MM.1S (cell line): ENCODE results near the gene DCAF15.

Source experiments
- DNase-seq: peaks from one replicate; pipeline ENCODE4 v3.0.0-alpha.2; 2015
- H2AFZ ChIP-seq: fragments of 300-600 bp; sonication (generic); 2 replicates; pipeline ENCODE4 v1.6.0; 2016; ENCODE audit warnings: antibody characterized with exemption, low read length
- H3F3A ChIP-seq: fragments of 300-600 bp; sonication (generic); 2 replicates; pipeline ENCODE4 v1.6.1; 2016; ENCODE audit warnings: mild to moderate bottlenecking, antibody characterized with exemption, low read length, moderate library complexity, mixed read lengths; ENCODE audit not compliant: insufficient read depth
- H3K27ac ChIP-seq: fragments of 300-600 bp; sonication (generic); 2 replicates; pipeline ENCODE4 v1.5.1; 2016; ENCODE audit warnings: mild to moderate bottlenecking, low read length
- H3K27me3 ChIP-seq: fragments of 300-600 bp; sonication (generic); replicated peaks from 2 replicates; pipeline ENCODE4 v1.6.0; 2016; ENCODE audit warnings: low read length; ENCODE audit not compliant: insufficient read depth
- H3K36me3 ChIP-seq: fragments of 300-600 bp; sonication (generic); replicated peaks from 2 replicates; pipeline ENCODE4 v1.6.1; 2016; ENCODE audit warnings: mild to moderate bottlenecking, low read length, mixed read lengths; ENCODE audit not compliant: insufficient read depth
- H3K4me1 ChIP-seq: fragments of 300-600 bp; sonication (generic); 2 replicates; pipeline ENCODE4 v1.6.1; 2016; ENCODE audit warnings: low read length, mixed read lengths
- H3K4me2 ChIP-seq: fragments of 300-600 bp; sonication (generic); 2 replicates; pipeline ENCODE4 v1.6.0; 2016; ENCODE audit warnings: low read depth, low read length
- H3K4me3 ChIP-seq: fragments of 300-600 bp; sonication (generic); 2 replicates; pipeline ENCODE4 v1.5.1; 2016; ENCODE audit warnings: low read length, mixed read lengths
- H3K79me2 ChIP-seq: fragments of 300-600 bp; sonication (generic); 2 replicates; pipeline ENCODE4 v1.6.1; 2016; ENCODE audit warnings: mixed run types, low read length, mixed read lengths
- H3K9ac ChIP-seq: fragments of 300-600 bp; sonication (generic); 2 replicates; pipeline ENCODE4 v1.6.1; 2016; ENCODE audit warnings: low read length, mixed read lengths
- H3K9me2 ChIP-seq: fragments of 300-600 bp; sonication (generic); replicated peaks from 2 replicates; pipeline ENCODE4 v1.6.1; 2016; ENCODE audit warnings: mild to moderate bottlenecking, low read length, mixed read lengths; ENCODE audit not compliant: insufficient read depth
- H3K9me3 ChIP-seq: fragments of 300-600 bp; sonication (generic); replicated peaks from 2 replicates; pipeline ENCODE4 v1.6.1; 2016; ENCODE audit warnings: mild to moderate bottlenecking, low read length, mixed read lengths; ENCODE audit not compliant: insufficient read depth
- H4K20me1 ChIP-seq: fragments of 300-600 bp; sonication (generic); 2 replicates; pipeline ENCODE4 v1.6.1; 2016; ENCODE audit warnings: mild to moderate bottlenecking, low read length, moderate library complexity, mixed read lengths; ENCODE audit not compliant: insufficient read depth
- CTCF ChIP-seq: fragments of 300-600 bp; sonication (generic); IDR thresholded peaks from 2 replicates; pipeline ENCODE4 v1.5.1; 2016; ENCODE audit warnings: antibody characterized with exemption, low read length, mixed read lengths
- EZH2 ChIP-seq: fragments of 300-600 bp; sonication (generic); optimal IDR thresholded peaks from 2 replicates; pipeline ENCODE3; 2017; ENCODE audit warnings: low read depth, mild to moderate bottlenecking, antibody characterized with exemption, low read length, mixed read lengths
- EZH2phosphoT487 ChIP-seq: fragments of 300-600 bp; sonication (generic); IDR thresholded peaks from 2 replicates; pipeline ENCODE4 v1.6.1; 2018; ENCODE audit warnings: antibody characterized with exemption, low read length

DCAF15 gene

DNA sequence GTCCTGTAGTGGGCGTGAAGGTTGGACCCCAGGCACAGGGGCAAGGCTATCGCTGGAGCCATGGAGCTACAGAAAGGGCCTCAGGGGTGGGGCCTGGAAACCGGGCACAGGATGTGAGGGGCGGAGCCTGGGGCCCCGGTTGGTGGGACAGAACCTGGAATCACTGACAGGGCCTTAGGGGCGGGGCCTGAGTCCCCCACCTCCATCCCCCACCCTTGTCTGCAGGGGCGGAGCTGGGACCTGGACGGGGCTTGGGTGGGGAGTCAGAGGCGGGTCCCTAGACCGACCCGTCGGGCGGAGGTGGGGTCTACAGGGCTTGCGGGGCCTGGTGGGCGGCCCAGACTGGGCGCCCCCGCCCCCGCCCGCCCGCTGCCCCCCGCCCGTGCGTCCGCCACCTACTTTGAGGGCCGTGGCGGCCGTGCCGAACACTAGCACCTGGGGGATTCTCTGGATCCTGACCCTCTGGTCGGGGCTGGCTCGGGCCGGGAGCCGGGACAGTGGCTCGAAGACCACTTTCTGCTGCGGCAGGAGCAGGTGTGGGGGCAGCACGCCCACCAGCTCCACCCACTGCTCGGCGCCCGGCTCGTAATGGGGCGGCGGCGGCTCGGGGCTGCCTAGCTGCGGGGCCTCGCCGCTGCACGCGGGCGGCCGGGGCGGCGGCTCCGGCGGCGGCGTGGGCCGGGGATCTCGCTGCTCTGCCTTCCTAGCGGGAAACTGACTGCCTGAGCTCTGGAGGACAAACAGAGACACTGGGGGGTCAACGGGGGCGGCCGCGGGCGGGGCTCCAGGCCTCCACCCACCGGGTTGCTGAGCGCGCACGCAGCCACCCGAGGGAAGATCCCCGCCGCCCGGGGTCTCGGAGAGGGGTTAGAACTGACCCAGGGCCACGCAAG, 26.3 kb downstream of the DCAF15 start:
- Histone ChIP-seq H3K9ac (no peak overlapping the region), H3K27me3 (no peaks in the 10 kb centered on the region), H3K36me3 (no peaks in the 10 kb centered on the region), H2AFZ (no peak overlapping the region), H4K20me1 (no peaks in the 10 kb centered on the region), H3K4me3 (no peak overlapping the region), H3K27ac (no peak overlapping the region), H3F3A (no peaks in the 10 kb centered on the region), H3K9me3 (no peaks in the 10 kb centered on the region), H3K9me2 (no peaks in the 10 kb centered on the region), H3K4me1 (no peaks in the 10 kb centered on the region), H3K79me2 (no peaks in the 10 kb centered on the region), H3K4me2 (no peak overlapping the region)
- no peak for DNase-seq
- TF ChIP-seq EZH2 (no peak), CTCF (no peak)

- Histone ChIP-seq H2AFZ (no peak overlapping the region), H3K4me2 (no peak overlapping the region), H3K9ac (no peak overlapping the region)
These were observed 26.9 kb downstream of the DCAF15 start for GRCh38 chr19:13979244-13979615.

GRCh38 chr19:13979686-13980085, 27.4 kb downstream of the DCAF15 start:
- no peak for DNase-seq
- H3K27me3 ChIP-seq, result no peaks in the 10 kb centered on the region
- no peak overlapping the region for H3K4me3 ChIP-seq
- H3K9ac ChIP-seq, result no peak overlapping the region
- no peak for TF ChIP-seq EZH2
- TF ChIP-seq EZH2phosphoT487, result no peak
- no peak for TF ChIP-seq CTCF
- no peak overlapping the region for H3K4me2 ChIP-seq
- H3K79me2 ChIP-seq, result no peaks in the 10 kb centered on the region
- no peak overlapping the region for H2AFZ ChIP-seq
- no peaks in the 10 kb centered on the region for H3K4me1 ChIP-seq
- H3F3A ChIP-seq, result no peaks in the 10 kb centered on the region
- H3K9me3 ChIP-seq, result no peaks in the 10 kb centered on the region
- no peak overlapping the region for H3K27ac ChIP-seq
- H3K9me2 ChIP-seq, result no peaks in the 10 kb centered on the region
- H4K20me1 ChIP-seq, result no peaks in the 10 kb centered on the region
- H3K36me3 ChIP-seq, result no peaks in the 10 kb centered on the region

More at GRCh38 chr19:13979244-13979615, 26.9 kb downstream of the DCAF15 start:
- no peaks in the 10 kb centered on the region for H3K79me2 ChIP-seq
- H3F3A ChIP-seq, result no peaks in the 10 kb centered on the region
- no peak for DNase-seq
- H3K36me3 ChIP-seq, result no peaks in the 10 kb centered on the region
- no peaks in the 10 kb centered on the region for H3K9me2 ChIP-seq
- no peak overlapping the region for H3K27ac ChIP-seq
- H3K4me1 ChIP-seq, result no peaks in the 10 kb centered on the region
- H4K20me1 ChIP-seq, result no peaks in the 10 kb centered on the region
- H3K4me3 ChIP-seq, result no peak overlapping the region
- TF ChIP-seq EZH2phosphoT487 (no peak), EZH2 (no peak), CTCF (no peak)
- H3K27me3 ChIP-seq, result no peaks in the 10 kb centered on the region
- H3K9me3 ChIP-seq, result no peaks in the 10 kb centered on the region
